HL-60 (cell line): ENCODE results near the gene DAGLB.

Experiments used
- DNase-seq, 2 experiments: peaks; one replicate each; pipeline ENCODE4 v3.0.0-alpha.2; 2010 to 2020; ENCODE audit warnings: low read depth in 1 of 2, low spot score in 1 of 2
- H3K27ac ChIP-seq: fragments of 250-450 bp; sonication (Bioruptor Pico); replicated peaks from 2 replicates; pipeline ENCODE4 v1.5.1; 2020; ENCODE audit warnings: mild to moderate bottlenecking, moderate library complexity
- H3K27me3 ChIP-seq: fragments of 250-450 bp; sonication (Bioruptor Pico); 2 replicates; pipeline ENCODE4 v1.5.1; 2021; ENCODE audit warnings: mild to moderate bottlenecking, moderate library complexity; ENCODE audit not compliant: insufficient read depth, poor library complexity, severe bottlenecking
- H3K4me3 ChIP-seq: replicated peaks from 2 replicates; pipeline ENCODE4 v1.5.1; 2011; ENCODE audit warnings: mild to moderate bottlenecking, control low read depth, low read length; ENCODE audit not compliant: insufficient read depth
- GABPA ChIP-seq: IDR thresholded peaks from 2 replicates; pipeline ENCODE4 v1.6.1; 2012; ENCODE audit warnings: low read depth
- POLR2AphosphoS5 ChIP-seq: IDR thresholded peaks from 2 replicates; pipeline ENCODE4 v1.6.1; 2012; ENCODE audit warnings: low read depth
- SPI1 ChIP-seq: IDR thresholded peaks from 2 replicates; pipeline ENCODE4 v1.6.1; 2012; ENCODE audit warnings: low read depth, mild to moderate bottlenecking, borderline replicate concordance
- TF ChIP-seq, protein P1 (sequence below): IDR thresholded peaks from one replicate; pipeline ENCODE4 v1.5.1; 2011; ENCODE audit warnings: low read length, control low read depth, inconsistent platforms; ENCODE audit not compliant: insufficient read depth
- TF ChIP-seq, protein P2 (sequence below): IDR thresholded peaks from 2 replicates; pipeline ENCODE4 v1.6.1; 2012; ENCODE audit warnings: low read depth; ENCODE audit not compliant: insufficient replicate concordance

DAGLB gene

DNA sequence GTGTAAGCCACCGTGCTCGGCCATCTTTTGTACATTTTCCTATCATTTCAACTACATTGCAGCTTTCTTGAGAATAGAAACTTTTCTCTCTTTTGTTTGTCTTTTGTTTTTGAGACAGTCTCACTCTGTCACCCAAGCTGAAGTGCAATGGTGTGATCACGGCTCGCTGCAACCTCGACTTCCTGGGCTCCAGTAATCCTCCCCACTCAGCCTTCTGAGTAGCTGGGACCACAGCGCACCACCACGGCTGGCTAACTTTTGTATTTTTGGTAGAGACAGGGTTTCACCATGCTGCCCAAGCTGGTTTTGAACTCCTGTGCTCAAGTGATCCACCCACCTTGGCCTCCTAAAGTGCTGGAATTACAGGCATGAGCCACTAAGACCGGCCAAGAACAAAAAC lies 31.3 kb upstream of the DAGLB start:
- TF ChIP-seq, protein P1, sequence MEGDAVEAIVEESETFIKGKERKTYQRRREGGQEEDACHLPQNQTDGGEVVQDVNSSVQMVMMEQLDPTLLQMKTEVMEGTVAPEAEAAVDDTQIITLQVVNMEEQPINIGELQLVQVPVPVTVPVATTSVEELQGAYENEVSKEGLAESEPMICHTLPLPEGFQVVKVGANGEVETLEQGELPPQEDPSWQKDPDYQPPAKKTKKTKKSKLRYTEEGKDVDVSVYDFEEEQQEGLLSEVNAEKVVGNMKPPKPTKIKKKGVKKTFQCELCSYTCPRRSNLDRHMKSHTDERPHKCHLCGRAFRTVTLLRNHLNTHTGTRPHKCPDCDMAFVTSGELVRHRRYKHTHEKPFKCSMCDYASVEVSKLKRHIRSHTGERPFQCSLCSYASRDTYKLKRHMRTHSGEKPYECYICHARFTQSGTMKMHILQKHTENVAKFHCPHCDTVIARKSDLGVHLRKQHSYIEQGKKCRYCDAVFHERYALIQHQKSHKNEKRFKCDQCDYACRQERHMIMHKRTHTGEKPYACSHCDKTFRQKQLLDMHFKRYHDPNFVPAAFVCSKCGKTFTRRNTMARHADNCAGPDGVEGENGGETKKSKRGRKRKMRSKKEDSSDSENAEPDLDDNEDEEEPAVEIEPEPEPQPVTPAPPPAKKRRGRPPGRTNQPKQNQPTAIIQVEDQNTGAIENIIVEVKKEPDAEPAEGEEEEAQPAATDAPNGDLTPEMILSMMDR: no peak
- TF ChIP-seq, protein P2, sequence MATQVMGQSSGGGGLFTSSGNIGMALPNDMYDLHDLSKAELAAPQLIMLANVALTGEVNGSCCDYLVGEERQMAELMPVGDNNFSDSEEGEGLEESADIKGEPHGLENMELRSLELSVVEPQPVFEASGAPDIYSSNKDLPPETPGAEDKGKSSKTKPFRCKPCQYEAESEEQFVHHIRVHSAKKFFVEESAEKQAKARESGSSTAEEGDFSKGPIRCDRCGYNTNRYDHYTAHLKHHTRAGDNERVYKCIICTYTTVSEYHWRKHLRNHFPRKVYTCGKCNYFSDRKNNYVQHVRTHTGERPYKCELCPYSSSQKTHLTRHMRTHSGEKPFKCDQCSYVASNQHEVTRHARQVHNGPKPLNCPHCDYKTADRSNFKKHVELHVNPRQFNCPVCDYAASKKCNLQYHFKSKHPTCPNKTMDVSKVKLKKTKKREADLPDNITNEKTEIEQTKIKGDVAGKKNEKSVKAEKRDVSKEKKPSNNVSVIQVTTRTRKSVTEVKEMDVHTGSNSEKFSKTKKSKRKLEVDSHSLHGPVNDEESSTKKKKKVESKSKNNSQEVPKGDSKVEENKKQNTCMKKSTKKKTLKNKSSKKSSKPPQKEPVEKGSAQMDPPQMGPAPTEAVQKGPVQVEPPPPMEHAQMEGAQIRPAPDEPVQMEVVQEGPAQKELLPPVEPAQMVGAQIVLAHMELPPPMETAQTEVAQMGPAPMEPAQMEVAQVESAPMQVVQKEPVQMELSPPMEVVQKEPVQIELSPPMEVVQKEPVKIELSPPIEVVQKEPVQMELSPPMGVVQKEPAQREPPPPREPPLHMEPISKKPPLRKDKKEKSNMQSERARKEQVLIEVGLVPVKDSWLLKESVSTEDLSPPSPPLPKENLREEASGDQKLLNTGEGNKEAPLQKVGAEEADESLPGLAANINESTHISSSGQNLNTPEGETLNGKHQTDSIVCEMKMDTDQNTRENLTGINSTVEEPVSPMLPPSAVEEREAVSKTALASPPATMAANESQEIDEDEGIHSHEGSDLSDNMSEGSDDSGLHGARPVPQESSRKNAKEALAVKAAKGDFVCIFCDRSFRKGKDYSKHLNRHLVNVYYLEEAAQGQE: no peak
- TF ChIP-seq GABPA (no peak), SPI1 (no peak), POLR2AphosphoS5 (no peak)
- DNase-seq: no peak
- Histone ChIP-seq H3K27ac (no peak overlapping the region), H3K4me3 (no peak overlapping the region), H3K27me3 (no peaks in the 10 kb centered on the region)

DNA sequence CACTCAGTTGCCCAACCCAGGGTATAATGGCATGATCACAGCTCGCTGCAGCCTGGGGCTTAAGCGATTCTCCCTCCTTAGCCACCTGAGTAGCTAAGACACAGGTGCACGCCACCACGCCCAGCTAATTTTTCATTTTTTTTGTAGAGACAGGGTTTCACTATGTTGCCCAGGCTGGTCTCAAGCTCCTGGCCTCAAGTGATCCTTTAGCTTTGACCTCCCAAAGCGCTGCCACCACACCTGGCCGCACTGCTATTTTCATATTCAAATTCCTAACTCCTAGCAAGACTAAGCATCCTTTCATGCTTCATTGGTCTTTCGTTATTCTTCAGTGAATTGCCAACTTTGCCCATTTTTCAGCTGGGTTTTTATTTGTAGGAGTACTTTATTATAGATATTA lies 30.4 kb upstream of the DAGLB start:
- Histone ChIP-seq H3K27me3 (no peaks in the 10 kb centered on the region), H3K4me3 (no peak overlapping the region), H3K27ac (no peak overlapping the region)
- DNase-seq: no peak
- no peak for TF ChIP-seq GABPA
- no peak for TF ChIP-seq SPI1
- TF ChIP-seq POLR2AphosphoS5: no peak
- TF ChIP-seq, protein P1: no peak
- TF ChIP-seq, protein P2: no peak

DNA sequence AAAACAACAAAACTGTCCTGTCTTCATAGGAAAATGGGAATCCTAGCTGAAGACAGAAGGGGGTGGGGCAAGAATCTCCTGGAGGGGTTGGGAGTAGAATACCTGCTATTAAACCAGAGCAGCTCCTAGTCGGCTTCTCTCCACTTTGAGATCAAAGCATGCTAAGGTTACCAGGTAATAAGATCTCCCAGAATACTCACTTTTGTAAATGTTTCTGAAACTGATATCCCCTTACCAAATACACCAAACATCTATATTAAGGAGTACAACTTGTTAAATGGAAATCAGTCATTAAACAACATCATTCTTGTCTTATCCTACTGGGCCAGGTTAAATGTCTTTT lies 29.5 kb upstream of the DAGLB start:
- DNase-seq: no peak
- TF ChIP-seq, protein P1: no peak
- no peak for TF ChIP-seq POLR2AphosphoS5
- no peak for TF ChIP-seq GABPA
- no peak for TF ChIP-seq SPI1
- TF ChIP-seq, protein P2: no peak
- H3K27ac ChIP-seq: no peak overlapping the region
- H3K4me3 ChIP-seq: no peak overlapping the region
- H3K27me3 ChIP-seq: no peaks in the 10 kb centered on the region
